Gastroesophageal sphincter (tissue), 3 donors: ENCODE data around the gene MKLN1.

Experiments used
- EP300 ChIP-seq: sonication (generic); formaldehyde crosslinking; IDR thresholded peaks from one replicate; pipeline ENCODE4 v1.6.1; 2017; ENCODE audit warnings: antibody characterized with exemption, mild to moderate bottlenecking
- POLR2A ChIP-seq, 2 donors: fragments of 450-650 bp; IDR thresholded peaks; one replicate each; pipeline ENCODE4 v1.6.1; 2017; ENCODE audit warnings: antibody characterized with exemption in 2 of 2, mild to moderate bottlenecking in 2 of 2, moderate library complexity in 1 of 2
- POLR2AphosphoS5 ChIP-seq: sonication (generic); formaldehyde crosslinking; IDR thresholded peaks from one replicate; pipeline ENCODE4 v1.6.1; 2017; ENCODE audit warnings: antibody characterized with exemption
- TF ChIP-seq, protein P1 (sequence below), 4 experiments: fragments of 200-600 bp in 2 of 4; fragments of 450-650 bp in 2 of 4; sonication (generic) in 1 of 4; IDR thresholded peaks; one replicate each; pipeline ENCODE4 v1.5.1; 2017 to 2019; ENCODE audit warnings: antibody characterized with exemption in 4 of 4, mild to moderate bottlenecking in 2 of 4, moderate library complexity in 2 of 4

GRCh38 chr7:131352032-131352431 lies 24.4 kb downstream of the MKLN1 start:
- TF ChIP-seq, protein P1, sequence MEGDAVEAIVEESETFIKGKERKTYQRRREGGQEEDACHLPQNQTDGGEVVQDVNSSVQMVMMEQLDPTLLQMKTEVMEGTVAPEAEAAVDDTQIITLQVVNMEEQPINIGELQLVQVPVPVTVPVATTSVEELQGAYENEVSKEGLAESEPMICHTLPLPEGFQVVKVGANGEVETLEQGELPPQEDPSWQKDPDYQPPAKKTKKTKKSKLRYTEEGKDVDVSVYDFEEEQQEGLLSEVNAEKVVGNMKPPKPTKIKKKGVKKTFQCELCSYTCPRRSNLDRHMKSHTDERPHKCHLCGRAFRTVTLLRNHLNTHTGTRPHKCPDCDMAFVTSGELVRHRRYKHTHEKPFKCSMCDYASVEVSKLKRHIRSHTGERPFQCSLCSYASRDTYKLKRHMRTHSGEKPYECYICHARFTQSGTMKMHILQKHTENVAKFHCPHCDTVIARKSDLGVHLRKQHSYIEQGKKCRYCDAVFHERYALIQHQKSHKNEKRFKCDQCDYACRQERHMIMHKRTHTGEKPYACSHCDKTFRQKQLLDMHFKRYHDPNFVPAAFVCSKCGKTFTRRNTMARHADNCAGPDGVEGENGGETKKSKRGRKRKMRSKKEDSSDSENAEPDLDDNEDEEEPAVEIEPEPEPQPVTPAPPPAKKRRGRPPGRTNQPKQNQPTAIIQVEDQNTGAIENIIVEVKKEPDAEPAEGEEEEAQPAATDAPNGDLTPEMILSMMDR (IDR thresholded peaks at IDR 0.05) = no peak
- no peak for TF ChIP-seq POLR2A (IDR thresholded peaks at IDR 0.05)
- no peak for TF ChIP-seq EP300
- TF ChIP-seq POLR2AphosphoS5 = no peak
